Measurements from ENCODE around the gene TUBAL3. TPM values are rescaled to one million over a fixed set of nuclear protein-coding genes. Genes with fewer than 3 reads are reported as not detected.

Gene TUBAL3
- total and polyA plus RNA-seq, 9 of the 15 experiments (the other 6 are each of a cell fraction or from before 2014, with no cell fraction given), result 5.5 to 10.1 (median 6.9) TPM

DNA sequence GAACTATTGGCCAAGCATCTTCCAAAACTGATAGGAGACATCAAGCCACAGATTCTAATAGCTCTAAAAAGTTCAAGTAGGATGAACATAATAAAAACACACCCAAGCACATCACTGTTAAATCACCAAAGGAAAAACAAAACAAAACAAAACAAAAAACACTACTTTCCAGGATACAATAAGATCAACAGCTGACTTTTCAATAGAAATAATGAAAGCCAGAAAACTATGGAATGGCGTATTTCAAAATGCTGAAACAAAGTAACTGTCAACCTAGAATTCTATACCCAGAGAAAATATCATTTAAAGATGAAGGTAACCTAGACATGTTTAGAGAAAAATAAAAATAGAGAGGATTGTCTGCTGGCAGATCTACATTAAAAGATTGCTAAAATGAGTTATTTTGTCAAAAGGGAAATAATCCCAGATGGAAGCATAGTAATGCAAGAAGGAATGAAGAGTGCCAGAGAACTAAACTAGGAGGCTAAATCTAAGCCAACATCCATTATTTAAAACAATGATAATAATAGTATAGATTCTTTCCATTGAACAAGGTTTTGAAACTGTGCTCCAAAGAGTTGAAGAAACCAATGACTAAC, 13.9 kb downstream of the TUBAL3 start (continued):
- TF ChIP-seq ZSCAN32 (CRISPR knock-in tag; IDR thresholded peaks at IDR 0.05), result no peak
- no peak for TF ChIP-seq ZNF408 (CRISPR knock-in tag; IDR thresholded peaks at IDR 0.05; ENCODE audit: low read depth)
- no peak for TF ChIP-seq TSHZ1 (CRISPR knock-in tag; IDR thresholded peaks at IDR 0.05)
- TF ChIP-seq, protein P1, sequence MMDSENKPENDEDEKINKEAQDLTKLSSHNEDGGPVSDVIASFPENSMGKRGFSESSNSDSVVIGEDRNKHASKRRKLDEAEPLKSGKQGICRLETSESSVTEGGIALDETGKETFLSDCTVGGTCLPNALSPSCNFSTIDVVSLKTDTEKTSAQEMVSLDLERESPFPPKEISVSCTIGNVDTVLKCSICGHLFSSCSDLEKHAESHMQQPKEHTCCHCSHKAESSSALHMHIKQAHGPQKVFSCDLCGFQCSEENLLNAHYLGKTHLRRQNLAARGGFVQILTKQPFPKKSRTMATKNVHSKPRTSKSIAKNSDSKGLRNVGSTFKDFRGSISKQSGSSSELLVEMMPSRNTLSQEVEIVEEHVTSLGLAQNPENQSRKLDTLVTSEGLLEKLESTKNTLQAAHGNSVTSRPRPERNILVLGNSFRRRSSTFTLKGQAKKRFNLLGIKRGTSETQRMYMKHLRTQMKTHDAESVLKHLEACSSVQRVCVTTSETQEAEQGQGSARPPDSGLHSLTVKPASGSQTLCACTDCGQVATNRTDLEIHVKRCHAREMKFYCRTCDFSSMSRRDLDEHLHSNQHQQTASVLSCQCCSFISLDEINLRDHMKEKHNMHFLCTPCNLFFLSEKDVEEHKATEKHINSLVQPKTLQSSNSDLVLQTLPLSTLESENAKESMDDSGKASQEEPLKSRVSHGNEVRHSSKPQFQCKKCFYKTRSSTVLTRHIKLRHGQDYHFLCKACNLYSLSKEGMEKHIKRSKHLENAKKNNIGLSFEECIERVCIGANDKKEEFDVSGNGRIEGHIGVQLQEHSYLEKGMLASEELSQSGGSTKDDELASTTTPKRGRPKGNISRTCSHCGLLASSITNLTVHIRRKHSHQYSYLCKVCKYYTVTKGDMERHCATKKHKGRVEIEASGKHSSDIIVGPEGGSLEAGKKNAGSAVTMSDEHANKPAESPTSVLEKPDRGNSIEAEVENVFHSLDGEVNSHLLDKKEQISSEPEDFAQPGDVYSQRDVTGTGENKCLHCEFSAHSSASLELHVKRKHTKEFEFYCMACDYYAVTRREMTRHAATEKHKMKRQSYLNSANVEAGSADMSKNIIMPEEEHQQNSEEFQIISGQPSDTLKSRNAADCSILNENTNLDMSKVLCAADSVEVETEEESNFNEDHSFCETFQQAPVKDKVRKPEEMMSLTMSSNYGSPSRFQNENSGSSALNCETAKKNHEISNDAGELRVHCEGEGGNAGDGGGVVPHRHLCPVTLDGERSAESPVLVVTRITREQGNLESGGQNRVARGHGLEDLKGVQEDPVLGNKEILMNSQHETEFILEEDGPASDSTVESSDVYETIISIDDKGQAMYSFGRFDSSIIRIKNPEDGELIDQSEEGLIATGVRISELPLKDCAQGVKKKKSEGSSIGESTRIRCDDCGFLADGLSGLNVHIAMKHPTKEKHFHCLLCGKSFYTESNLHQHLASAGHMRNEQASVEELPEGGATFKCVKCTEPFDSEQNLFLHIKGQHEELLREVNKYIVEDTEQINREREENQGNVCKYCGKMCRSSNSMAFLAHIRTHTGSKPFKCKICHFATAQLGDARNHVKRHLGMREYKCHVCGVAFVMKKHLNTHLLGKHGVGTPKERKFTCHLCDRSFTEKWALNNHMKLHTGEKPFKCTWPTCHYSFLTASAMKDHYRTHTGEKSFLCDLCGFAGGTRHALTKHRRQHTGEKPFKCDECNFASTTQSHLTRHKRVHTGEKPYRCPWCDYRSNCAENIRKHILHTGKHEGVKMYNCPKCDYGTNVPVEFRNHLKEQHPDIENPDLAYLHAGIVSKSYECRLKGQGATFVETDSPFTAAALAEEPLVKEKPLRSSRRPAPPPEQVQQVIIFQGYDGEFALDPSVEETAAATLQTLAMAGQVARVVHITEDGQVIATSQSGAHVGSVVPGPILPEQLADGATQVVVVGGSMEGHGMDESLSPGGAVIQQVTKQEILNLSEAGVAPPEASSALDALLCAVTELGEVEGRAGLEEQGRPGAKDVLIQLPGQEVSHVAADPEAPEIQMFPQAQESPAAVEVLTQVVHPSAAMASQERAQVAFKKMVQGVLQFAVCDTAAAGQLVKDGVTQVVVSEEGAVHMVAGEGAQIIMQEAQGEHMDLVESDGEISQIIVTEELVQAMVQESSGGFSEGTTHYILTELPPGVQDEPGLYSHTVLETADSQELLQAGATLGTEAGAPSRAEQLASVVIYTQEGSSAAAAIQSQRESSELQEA (IDR thresholded peaks at IDR 0.05; ENCODE audit: low read depth), result no peak
- no peak for TF ChIP-seq GATAD2A (IDR thresholded peaks at IDR 0.05)
- no peak for TF ChIP-seq ZBED1 (IDR thresholded peaks at IDR 0.05)
- TF ChIP-seq ZNF79 (CRISPR knock-in tag; IDR thresholded peaks at IDR 0.05; ENCODE audit: low read depth), result no peak
- TF ChIP-seq SOX6 (IDR thresholded peaks at IDR 0.05), result no peak
- peak; percentile 86 for TF ChIP-seq NBN (IDR thresholded peaks at IDR 0.05; ENCODE audit: low read depth)
- TF ChIP-seq PTBP1 (IDR thresholded peaks at IDR 0.05; ENCODE audit: low read depth, low read length), result no peak
- TF ChIP-seq ZNF766 (CRISPR knock-in tag; conservative IDR thresholded peaks at IDR 0.05), result no peak
- TF ChIP-seq MCM3 (IDR thresholded peaks at IDR 0.05), result no peak
- TF ChIP-seq KLF1 (tag; IDR thresholded peaks at IDR 0.05), result no peak
- TF ChIP-seq E4F1 (CRISPR knock-in tag; IDR thresholded peaks at IDR 0.05; ENCODE audit: borderline replicate concordance), result no peak

Measured in K562 (cell line).